HCT116 (cell line): ENCODE data around the gene GGT5. TPM values are rescaled to one million over a fixed set of nuclear protein-coding genes. Genes with fewer than 3 reads are reported as not detected.

Source experiments
- ATAC-seq: fragments of 200-7000 bp; cut with Tn5 transposase; 2 replicates; pipeline ENCODE4 v1.9.1; 2020; ENCODE audit warnings: mild to moderate bottlenecking, moderate library complexity
- BruUV-seq: library from RNA; stranded (reverse); fragments of 400-500 nt; replicated peaks from 2 replicates; lab custom pipeline; 2021; lab: Mats Ljungman, UMichigan
- CTCF ChIA-PET: fragments of 300-600 bp; sonication (Branson Sonifier 250); formaldehyde crosslinking; loops from one replicate; lab custom pipeline; 2021; ENCODE audit warnings: antibody characterized with exemption; lab: Charles Lee
- POLR2A ChIA-PET: fragments of 300-600, 350-600 bp; sonication (Branson Sonifier 250); formaldehyde crosslinking; loops from one replicate; lab custom pipeline; 2021; ENCODE audit warnings: antibody characterized with exemption; lab: Charles Lee
- RAD21 ChIA-PET, 2 experiments: fragments of 300-600 bp; sonication (Branson Sonifier 250); formaldehyde crosslinking; loops; one replicate each; lab custom pipeline; 2023; ENCODE audit warnings: low total read pairs in 2 of 2; ENCODE audit not compliant: uncharacterized antibody in 2 of 2, unreplicated experiment in 2 of 2, low non-redundant PET in 1 of 2; lab: Charles Lee
- DNase-seq: peaks from one replicate; pipeline ENCODE4 v3.0.0-alpha.2; 2010; ENCODE audit warnings: low read depth, low spot score
- H2AFZ ChIP-seq: fragments of 200-600 bp; shearing (Covaris generic), sonication (generic); 2 replicates; pipeline ENCODE4 v1.6.1; 2017; ENCODE audit warnings: low read depth, mixed run types, mixed read lengths, antibody characterized with exemption, low read length; ENCODE audit not compliant: poor library complexity, severe bottlenecking
- H3K27ac ChIP-seq: 2 replicates; pipeline ENCODE4 v1.5.1; 2012; ENCODE audit warnings: low read depth, low read length
- H3K27me3 ChIP-seq: fragments of 200-600 bp; sonication (generic); 2 replicates; pipeline ENCODE4 v1.6.1; 2016; ENCODE audit warnings: mixed run types, low read length, mixed read lengths; ENCODE audit not compliant: insufficient read depth
- H3K36me3 ChIP-seq, 2 experiments: fragments of 200-500 bp in 1 of 2; fragments of 200-600 bp in 1 of 2; sonication (Bioruptor generic) in 1 of 2; sonication (generic) in 1 of 2; 2 replicates each; pipeline versions ENCODE4 v1.5.1 to v1.6.1; 2014 to 2016; ENCODE audit warnings: low read length in 2 of 2, inconsistent platforms in 1 of 2, mixed read lengths in 1 of 2, mixed run types in 1 of 2; ENCODE audit not compliant: insufficient read depth in 2 of 2, control insufficient read depth in 1 of 2
- H3K4me1 ChIP-seq, 2 experiments: fragments of 200-600 bp in 1 of 2; sonication (generic) in 1 of 2; 2 replicates each; pipeline versions ENCODE4 v1.5.1 to v1.6.1; 2012 to 2017; ENCODE audit warnings: low read length in 2 of 2, inconsistent platforms in 1 of 2, mild to moderate bottlenecking in 1 of 2, mixed read lengths in 1 of 2, mixed run types in 1 of 2, moderate library complexity in 1 of 2; ENCODE audit not compliant: insufficient read depth in 2 of 2, control insufficient read depth in 1 of 2
- H3K4me2 ChIP-seq: fragments of 200-600 bp; sonication (generic); 2 replicates; pipeline ENCODE4 v1.6.1; 2017; ENCODE audit warnings: mixed run types, low read length, mixed read lengths
- H3K4me3 ChIP-seq, 2 experiments: fragments of 200-600 bp in 1 of 2; sonication (generic) in 1 of 2; replicated peaks in 1 of 2; 2 replicates each; pipeline ENCODE4 v1.5.1; 2011 to 2016; ENCODE audit warnings: low read length in 2 of 2, control low read depth in 1 of 2, low read depth in 1 of 2, mild to moderate bottlenecking in 1 of 2, mixed read lengths in 1 of 2, mixed run types in 1 of 2
- H3K79me2 ChIP-seq: fragments of 200-600 bp; sonication (generic); 2 replicates; pipeline ENCODE4 v1.6.1; 2017; ENCODE audit warnings: mild to moderate bottlenecking, mixed run types, low read length, moderate library complexity, mixed read lengths; ENCODE audit not compliant: insufficient read depth
- H3K9ac ChIP-seq: fragments of 200-600 bp; sonication (generic); 2 replicates; pipeline ENCODE4 v1.6.1; 2016; ENCODE audit warnings: low read length, mixed read lengths
- H3K9me2 ChIP-seq: fragments of 200-600 bp; sonication (generic), shearing (Covaris generic); 2 replicates; pipeline ENCODE4 v1.6.1; 2017; ENCODE audit warnings: mixed run types, mild to moderate bottlenecking, moderate library complexity; ENCODE audit not compliant: insufficient read depth
- H3K9me3 ChIP-seq, 2 experiments: fragments of 200-500 bp in 1 of 2; fragments of 200-600 bp in 1 of 2; sonication (Bioruptor generic) in 1 of 2; sonication (generic) in 1 of 2; 2 replicates each; pipeline ENCODE4 v1.6.1; 2014 to 2017; ENCODE audit warnings: low read length in 2 of 2, mixed read lengths in 2 of 2, inconsistent platforms in 1 of 2, low read depth in 1 of 2, mild to moderate bottlenecking in 1 of 2, mixed run types in 1 of 2, moderate library complexity in 1 of 2; ENCODE audit not compliant: control insufficient read depth in 1 of 2, insufficient read depth in 1 of 2
- H4K20me1 ChIP-seq: fragments of 200-600 bp; sonication (generic), shearing (Covaris generic); 2 replicates; pipeline ENCODE4 v1.6.1; 2017; ENCODE audit warnings: mixed run types, mild to moderate bottlenecking, moderate library complexity; ENCODE audit not compliant: insufficient read depth
- CTCF ChIP-seq, 3 experiments: fragments of 200-600 bp in 1 of 3; sonication (generic) in 1 of 3; IDR thresholded peaks in 2 of 3; conservative IDR thresholded peaks in 1 of 3; 2 replicates each; pipeline ENCODE4 v1.5.1; 2012 to 2017; ENCODE audit warnings: low read depth in 2 of 3, low read length in 2 of 3, antibody characterized with exemption in 1 of 3, borderline replicate concordance in 1 of 3, control low read depth in 1 of 3, mild to moderate bottlenecking in 1 of 3, mixed read lengths in 1 of 3, mixed run types in 1 of 3, moderate library complexity in 1 of 3; ENCODE audit not compliant: insufficient read depth in 1 of 3
- ELF1 ChIP-seq: IDR thresholded peaks from 2 replicates; pipeline ENCODE4 v1.6.1; 2012; ENCODE audit warnings: low read depth, borderline replicate concordance
- EZH2phosphoT487 ChIP-seq: fragments of 200-600 bp; IDR thresholded peaks from 2 replicates; pipeline ENCODE4 v1.6.1; 2018; ENCODE audit warnings: antibody characterized with exemption, borderline replicate concordance
- POLR2AphosphoS5 ChIP-seq: IDR thresholded peaks from 2 replicates; pipeline ENCODE4 v1.6.1; 2011; ENCODE audit warnings: mild to moderate bottlenecking, low read depth, low read length, moderate library complexity
- RAD21 ChIP-seq: IDR thresholded peaks from 2 replicates; pipeline ENCODE4 v1.6.1; 2012; ENCODE audit warnings: low read depth, mild to moderate bottlenecking
- SIN3A ChIP-seq: IDR thresholded peaks from 2 replicates; pipeline ENCODE4 v1.6.1; 2012; ENCODE audit warnings: low read depth
- SP1 ChIP-seq: IDR thresholded peaks from 2 replicates; pipeline ENCODE4 v1.6.1; 2012; ENCODE audit warnings: low read depth
- SRF ChIP-seq: IDR thresholded peaks from 2 replicates; pipeline ENCODE4 v1.6.1; 2012; ENCODE audit warnings: low read depth
- TCF7L2 ChIP-seq: IDR thresholded peaks from 2 replicates; pipeline ENCODE4 v1.7.0; 2011; ENCODE audit warnings: borderline replicate concordance, inconsistent platforms; ENCODE audit not compliant: insufficient read depth, insufficient read length; ENCODE audit errors: extremely low read depth
- YY1 ChIP-seq: IDR thresholded peaks from 2 replicates; pipeline ENCODE4 v1.6.1; 2011; ENCODE audit warnings: low read length, low read depth, moderate library complexity, mild to moderate bottlenecking; ENCODE audit not compliant: insufficient replicate concordance; ENCODE audit errors: extremely low read depth
- ZBTB33 ChIP-seq: IDR thresholded peaks from 2 replicates; pipeline ENCODE4 v1.6.1; 2011; ENCODE audit warnings: mild to moderate bottlenecking, low read length, moderate library complexity; ENCODE audit not compliant: insufficient replicate concordance; ENCODE audit errors: extremely low read depth
- ZFX ChIP-seq: fragments of 450-650 bp; IDR thresholded peaks from 2 replicates; pipeline ENCODE4 v1.6.1; 2017
- ZNF274 ChIP-seq: fragments of 200-500 bp; sonication (Bioruptor generic); IDR thresholded peaks from 2 replicates; pipeline ENCODE4 v1.6.1; 2014; ENCODE audit warnings: mild to moderate bottlenecking, low read depth, low read length, inconsistent platforms
- intact Hi-C: fragments of 100-400 bp; cut with micrococcal nuclease; formaldehyde crosslinking; loops from 2 replicates; pipeline ENCODE4 v1.10.0; 2022
- total RNA-seq: library from RNA; stranded (reverse); gene quantifications from one replicate; pipeline ENCODE4 v1.2.1, GENCODE V29; 2021; ENCODE audit not compliant: unreplicated experiment
- TF ChIP-seq, protein P1 (sequence below): IDR thresholded peaks from 2 replicates; pipeline ENCODE4 v1.6.1; 2012

GGT5 gene
- total RNA-seq, 1 experiment from 2014 or later = 0.57 TPM

GRCh38 chr22:24189249-24190158, 55.4 kb downstream of the GGT5 start (continued):
- TF ChIP-seq ZBTB33 = no peak
- TF ChIP-seq RAD21 = peak; percentile 100

GRCh38 chr22:24188705-24189248, 56.1 kb downstream of the GGT5 start:
- CTCF ChIA-PET = interaction anchor here (1.3 to 4.6 kb wide), 7 partner anchors 8 to 333 kb away, joined by 4 to 95 read pairs (median 9); partner anchors contain the start of genes GGT5 and SUSD2
- H3K4me2 ChIP-seq = peak overlapping the region; percentile 65
- no peak for TF ChIP-seq ELF1
- TF ChIP-seq ZFX = no peak
- no peak for TF ChIP-seq SRF
- TF ChIP-seq ZNF274 = no peak
- no peak for TF ChIP-seq POLR2AphosphoS5
- no peak for TF ChIP-seq TCF7L2
- TF ChIP-seq, protein P1, sequence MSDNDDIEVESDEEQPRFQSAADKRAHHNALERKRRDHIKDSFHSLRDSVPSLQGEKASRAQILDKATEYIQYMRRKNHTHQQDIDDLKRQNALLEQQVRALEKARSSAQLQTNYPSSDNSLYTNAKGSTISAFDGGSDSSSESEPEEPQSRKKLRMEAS = no peak
- no peak for TF ChIP-seq EZH2phosphoT487
- no peak for TF ChIP-seq SIN3A
- TF ChIP-seq SP1 = no peak
- no peak for TF ChIP-seq YY1
- no peak for TF ChIP-seq CTCF (IDR thresholded peaks at IDR 0.05 in 2 of 3, conservative IDR thresholded peaks at IDR 0.05 in 1 of 3; ENCODE audit: borderline replicate concordance in 1 of 3, insufficient read depth in 1 of 3, low read depth in 2 of 3, low read length in 2 of 3)
- no peak overlapping the region for H3K4me3 ChIP-seq
- peaks cover 35 to 36% of the 10 kb centered on the region in 2 experiments for H3K4me1 ChIP-seq
- no peaks in the 10 kb centered on the region for H3K36me3 ChIP-seq
- H3K9ac ChIP-seq = peak overlapping the region; percentile 40; the same call in 1 of the 2 replicates
- intact Hi-C loops = loop anchor here (10.0 kb wide), 1 partner anchor 336 kb away; no protein-coding TSS in a partner anchor
- no TSS peak for BruUV-seq
- no peaks in the 10 kb centered on the region for H3K79me2 ChIP-seq
- H3K9me2 ChIP-seq = no peaks in the 10 kb centered on the region
- H3K27ac ChIP-seq = peak overlapping the region; percentile 74
- POLR2A ChIA-PET = interaction anchor here (1.7 kb wide), 1 partner anchor 13 kb away, joined by 5 read pairs; no protein-coding TSS in a partner anchor
- H4K20me1 ChIP-seq = no peaks in the 10 kb centered on the region
- H3K9me3 ChIP-seq = no peaks in the 10 kb centered on the region
- H2AFZ ChIP-seq = no peak overlapping the region
- DNase-seq = no peak
- ATAC-seq = no peak; the same call in 1 of the 2 replicates
- RAD21 ChIA-PET = interaction anchor here (0.9 to 2.6 kb wide), 6 partner anchors 17 to 314 kb away, joined by 3 to 42 read pairs (median 9); no protein-coding TSS in a partner anchor
- H3K27me3 ChIP-seq = no peaks in the 10 kb centered on the region
